GM12872 (cell line): ENCODE data around the gene KCTD16.

Experiments
- TF ChIP-seq, protein P1 (sequence below): IDR thresholded peaks from 3 replicates; pipeline ENCODE4 v1.5.1; 2011; ENCODE audit warnings: low read depth, mild to moderate bottlenecking, low read length, moderate library complexity; ENCODE audit not compliant: insufficient read depth

The KCTD16 gene

GRCh38 chr5:144433140-144433822, 262.6 kb downstream of the KCTD16 start:
- TF ChIP-seq, protein P1, sequence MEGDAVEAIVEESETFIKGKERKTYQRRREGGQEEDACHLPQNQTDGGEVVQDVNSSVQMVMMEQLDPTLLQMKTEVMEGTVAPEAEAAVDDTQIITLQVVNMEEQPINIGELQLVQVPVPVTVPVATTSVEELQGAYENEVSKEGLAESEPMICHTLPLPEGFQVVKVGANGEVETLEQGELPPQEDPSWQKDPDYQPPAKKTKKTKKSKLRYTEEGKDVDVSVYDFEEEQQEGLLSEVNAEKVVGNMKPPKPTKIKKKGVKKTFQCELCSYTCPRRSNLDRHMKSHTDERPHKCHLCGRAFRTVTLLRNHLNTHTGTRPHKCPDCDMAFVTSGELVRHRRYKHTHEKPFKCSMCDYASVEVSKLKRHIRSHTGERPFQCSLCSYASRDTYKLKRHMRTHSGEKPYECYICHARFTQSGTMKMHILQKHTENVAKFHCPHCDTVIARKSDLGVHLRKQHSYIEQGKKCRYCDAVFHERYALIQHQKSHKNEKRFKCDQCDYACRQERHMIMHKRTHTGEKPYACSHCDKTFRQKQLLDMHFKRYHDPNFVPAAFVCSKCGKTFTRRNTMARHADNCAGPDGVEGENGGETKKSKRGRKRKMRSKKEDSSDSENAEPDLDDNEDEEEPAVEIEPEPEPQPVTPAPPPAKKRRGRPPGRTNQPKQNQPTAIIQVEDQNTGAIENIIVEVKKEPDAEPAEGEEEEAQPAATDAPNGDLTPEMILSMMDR: no peak

DNA sequence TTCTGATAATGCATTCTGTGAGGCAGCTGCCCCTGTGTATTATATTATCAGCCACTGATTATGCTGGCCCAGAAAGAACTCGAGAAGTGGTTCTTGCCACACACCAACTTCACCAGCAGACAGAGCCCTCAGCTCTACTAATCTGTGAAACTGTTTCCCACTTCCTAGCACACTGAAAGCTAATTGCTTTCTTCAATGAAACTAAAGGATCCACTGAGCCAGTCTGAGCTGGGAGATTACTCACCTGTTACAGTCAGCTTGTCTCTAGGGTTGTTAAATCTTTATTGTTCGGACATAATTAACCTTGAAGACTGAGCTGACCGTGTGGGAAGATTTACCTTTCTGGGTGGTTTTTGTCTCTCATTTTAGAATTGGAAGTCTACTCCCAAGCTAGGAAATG, 263.2 kb downstream of the KCTD16 start:
- TF ChIP-seq, protein P1: no peak

DNA sequence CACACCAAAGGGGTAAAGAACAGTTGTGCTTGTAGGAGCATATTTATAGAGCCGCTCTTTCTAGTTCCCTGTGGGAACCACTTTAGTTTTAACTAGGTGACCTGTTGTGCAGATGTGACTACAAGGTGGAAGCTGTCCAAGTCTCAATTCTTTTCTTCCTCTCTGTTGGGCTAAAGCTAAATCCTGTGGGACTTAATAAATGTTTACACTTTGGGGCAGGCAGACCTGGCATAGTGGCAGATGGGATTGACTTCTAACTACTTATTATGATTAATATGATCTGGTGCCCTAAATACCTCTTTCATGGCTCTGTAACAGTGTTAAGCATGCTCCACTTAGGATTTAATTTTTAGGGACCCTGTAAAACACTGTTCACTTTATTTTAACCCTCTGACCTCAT, 265.3 kb downstream of the KCTD16 start:
- TF ChIP-seq, protein P1: no peak

- TF ChIP-seq, protein P1: no peak
These were observed 267.6 kb downstream of the KCTD16 start for GRCh38 chr5:144438237-144438636.

GRCh38 chr5:144448457-144448856, 277.8 kb downstream of the KCTD16 start:
- TF ChIP-seq, protein P1: no peak

GRCh38 chr5:144451187-144451973, 280.7 kb downstream of the KCTD16 start:
- TF ChIP-seq, protein P1: no peak

DNA sequence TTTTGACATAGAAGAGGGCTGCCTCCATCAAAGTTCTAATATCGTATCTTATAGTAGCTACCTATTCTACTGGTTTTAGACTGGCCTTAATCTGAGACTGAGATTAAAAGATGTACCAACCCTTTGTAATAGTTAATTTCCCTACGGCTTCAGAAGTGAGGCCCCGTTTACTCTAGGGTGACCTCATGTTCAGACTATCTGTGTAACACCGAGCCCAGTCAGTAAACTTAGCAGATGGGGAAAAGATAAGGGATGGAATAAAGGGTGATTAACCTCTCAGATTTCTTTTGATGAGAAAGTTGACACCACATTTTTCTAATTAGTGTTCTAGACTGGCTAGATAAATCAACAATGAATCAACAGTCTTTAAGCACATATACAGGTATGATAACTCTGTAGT, 283.1 kb downstream of the KCTD16 start:
- TF ChIP-seq, protein P1: no peak
